HG03135 (cell line): Measurements from ENCODE around the gene SARDH.
"Not testable (repeated sequence)": the region's sequence is repeated elsewhere in the genome, so short reads cannot be mapped to it uniquely, and the experiment has no call there.

Source experiments
- ATAC-seq: cut with Tn5 transposase; IDR thresholded peaks from one replicate; pipeline ENCODE4 v1.9.1; 2021; ENCODE audit warnings: mild to moderate bottlenecking, moderate library complexity; ENCODE audit not compliant: unreplicated experiment

SARDH gene

GRCh38 chr9:133775951-133776905 lies 38.1 kb upstream of the SARDH start:
- no peak for ATAC-seq

DNA sequence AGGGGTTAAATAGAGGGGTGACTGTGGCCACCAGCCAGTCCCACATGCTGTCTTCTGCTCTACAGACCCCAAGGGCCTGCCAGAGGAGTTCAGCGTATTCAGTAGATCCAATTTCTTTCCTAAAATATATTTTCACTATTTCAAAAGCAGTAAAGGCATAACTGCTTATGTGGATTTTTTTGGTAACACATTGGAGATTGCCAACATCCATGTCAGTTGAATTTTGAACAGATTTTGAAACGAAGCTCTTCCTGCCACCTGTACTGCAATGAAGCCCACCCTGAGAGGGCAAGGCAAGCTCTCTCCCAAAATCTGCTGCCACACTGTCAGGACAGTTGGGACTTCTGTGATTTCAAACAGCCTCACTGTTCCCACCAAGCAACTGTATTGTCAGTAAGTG lies 37.1 kb upstream of the SARDH start:
- no peak for ATAC-seq

DNA sequence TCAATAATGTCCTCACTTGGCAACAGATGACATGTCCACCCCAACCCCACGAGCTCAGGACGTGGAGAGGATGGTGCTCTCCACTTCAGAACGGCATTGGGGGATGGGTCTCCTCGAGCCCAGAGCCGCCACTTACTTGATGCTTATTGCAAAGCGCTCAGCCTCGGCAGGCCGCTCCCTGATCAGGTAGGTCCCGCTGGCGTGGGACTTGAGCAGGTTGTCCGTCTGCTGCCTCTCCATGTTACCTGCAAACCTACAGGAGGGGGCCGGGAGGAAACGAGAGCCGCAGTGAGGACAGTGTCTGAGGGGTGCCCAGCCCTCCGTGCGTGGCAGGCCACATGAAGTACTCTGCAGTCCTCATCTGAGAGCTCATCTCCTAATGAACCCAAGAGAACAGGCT lies 36.6 kb upstream of the SARDH start:
- ATAC-seq, result no peak

GRCh38 chr9:133773889-133774655 lies 35.9 kb upstream of the SARDH start:
- no peak for ATAC-seq

DNA sequence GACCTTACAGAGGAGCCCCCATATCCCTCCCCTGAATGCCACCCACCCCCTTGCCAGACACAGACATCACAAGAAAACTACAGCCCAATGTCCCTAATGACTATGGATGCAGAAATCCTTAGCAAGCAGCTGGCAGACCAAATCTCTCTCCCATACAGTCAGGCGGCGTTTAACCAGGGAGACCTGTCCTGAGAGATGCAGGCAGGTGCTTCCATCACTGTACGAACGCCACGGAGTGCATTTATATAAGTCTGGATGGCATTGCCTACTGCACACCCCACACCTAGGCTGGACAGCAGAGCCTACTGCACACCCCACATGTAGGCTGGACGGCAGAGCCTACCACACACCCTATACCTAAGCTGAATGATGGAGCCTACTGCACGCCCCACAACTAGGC lies 34.4 kb upstream of the SARDH start:
- no peak for ATAC-seq

GRCh38 chr9:133771486-133772482 lies 33.6 kb upstream of the SARDH start:
- no peak for ATAC-seq

GRCh38 chr9:133770076-133770777 lies 32.1 kb upstream of the SARDH start:
- ATAC-seq, result no peak

DNA sequence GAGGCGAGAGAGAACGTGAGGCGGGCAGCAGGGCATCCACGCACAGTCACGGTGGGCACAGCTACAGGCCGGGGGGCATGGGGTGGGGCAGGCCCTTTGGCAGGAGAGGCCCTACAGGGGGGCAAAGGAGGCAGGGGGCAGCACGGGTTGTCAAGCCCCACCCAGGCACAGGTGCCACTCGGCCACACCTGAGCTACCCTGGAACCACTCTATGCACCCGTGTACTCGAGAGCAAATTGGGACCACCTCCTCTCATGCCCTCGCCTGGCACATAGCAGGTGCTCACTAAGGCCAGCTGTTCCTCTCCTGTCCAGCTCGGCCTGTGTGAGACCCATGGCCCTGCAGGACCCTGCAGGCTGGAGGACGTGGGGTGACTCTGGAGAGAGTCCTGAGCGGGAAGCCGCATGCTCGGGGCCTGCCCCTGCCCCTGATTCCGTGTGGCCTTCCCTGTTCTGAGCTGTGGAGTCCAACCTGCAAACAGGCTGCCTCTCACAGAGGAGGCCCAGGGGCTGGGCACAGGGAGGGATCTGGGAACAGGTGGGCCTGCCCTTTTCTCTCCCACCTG lies 31.4 kb upstream of the SARDH start:
- ATAC-seq, result no peak

- ATAC-seq, result no peak
These were observed 30.8 kb upstream of the SARDH start for GRCh38 chr9:133768859-133769510.

GRCh38 chr9:133768371-133768858 lies 30.3 kb upstream of the SARDH start:
- no peak for ATAC-seq

- no peak for ATAC-seq
These were observed 29.5 kb upstream of the SARDH start for GRCh38 chr9:133767625-133768024.

- ATAC-seq, result no peak
These were observed 28.9 kb upstream of the SARDH start for GRCh38 chr9:133767008-133767407.

DNA sequence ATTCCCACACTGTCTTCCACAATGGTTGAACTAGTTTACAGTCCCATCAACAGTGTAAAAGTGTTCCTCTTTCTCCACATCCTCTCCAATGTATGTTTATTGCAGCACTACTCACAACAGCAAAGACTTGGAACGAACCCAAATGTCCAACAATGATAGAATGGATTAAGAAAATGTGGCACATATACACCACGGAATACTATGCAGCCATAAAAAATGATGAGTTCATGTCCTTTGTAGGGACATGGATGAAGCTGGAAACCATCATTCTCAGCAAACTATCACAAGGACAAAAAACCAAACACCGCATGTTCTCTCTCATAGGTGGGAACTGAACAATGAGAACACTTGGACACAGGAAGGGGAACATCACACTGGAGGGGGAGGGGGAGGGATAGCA lies 28.1 kb upstream of the SARDH start:
- ATAC-seq, result not testable (repeated sequence)

DNA sequence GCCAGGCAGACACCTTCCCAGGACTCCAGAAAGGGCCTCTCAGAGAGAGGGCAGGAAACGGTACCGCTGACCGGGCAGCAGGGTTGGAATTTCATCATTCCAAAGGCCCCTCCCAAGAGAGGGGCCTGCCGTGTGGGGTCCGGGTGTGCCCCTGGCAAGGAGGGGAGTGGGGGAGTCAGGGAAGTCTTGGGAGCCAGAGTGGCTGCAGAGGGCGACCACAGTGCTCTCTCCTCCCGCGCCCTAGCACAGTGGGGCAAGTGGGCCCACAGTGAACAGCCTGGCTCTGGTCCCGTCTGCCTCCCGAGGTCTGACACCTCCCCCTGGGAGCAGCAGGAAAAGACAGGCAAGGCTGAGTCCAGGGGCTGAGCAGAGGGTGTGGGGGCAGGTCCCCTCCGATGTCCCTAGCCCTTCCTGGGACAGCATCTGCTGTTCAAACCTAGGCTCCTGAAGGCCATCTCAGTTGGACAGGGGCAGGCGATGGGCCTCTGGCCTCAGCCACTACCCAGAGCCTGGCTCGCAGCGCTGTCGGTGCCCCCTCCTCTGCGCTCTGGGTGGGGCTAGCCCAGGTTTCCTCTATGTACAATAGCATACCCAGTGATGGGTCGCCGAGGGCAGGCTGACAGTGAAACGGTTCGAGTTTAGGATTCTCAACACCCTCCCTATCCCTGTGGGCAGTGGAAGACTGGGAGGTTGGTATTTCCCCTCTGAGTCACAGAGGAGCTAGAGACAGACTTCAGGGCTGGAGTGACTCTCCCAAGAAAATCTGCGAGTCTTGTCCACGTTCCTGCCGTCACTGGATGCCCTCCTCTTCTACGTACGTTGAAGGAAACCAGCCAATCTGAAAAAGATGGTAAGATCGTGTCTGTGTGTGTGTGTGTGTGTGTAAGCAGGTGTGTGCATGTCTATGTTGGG lies 25.4 kb upstream of the SARDH start:
- ATAC-seq, result no peak

DNA sequence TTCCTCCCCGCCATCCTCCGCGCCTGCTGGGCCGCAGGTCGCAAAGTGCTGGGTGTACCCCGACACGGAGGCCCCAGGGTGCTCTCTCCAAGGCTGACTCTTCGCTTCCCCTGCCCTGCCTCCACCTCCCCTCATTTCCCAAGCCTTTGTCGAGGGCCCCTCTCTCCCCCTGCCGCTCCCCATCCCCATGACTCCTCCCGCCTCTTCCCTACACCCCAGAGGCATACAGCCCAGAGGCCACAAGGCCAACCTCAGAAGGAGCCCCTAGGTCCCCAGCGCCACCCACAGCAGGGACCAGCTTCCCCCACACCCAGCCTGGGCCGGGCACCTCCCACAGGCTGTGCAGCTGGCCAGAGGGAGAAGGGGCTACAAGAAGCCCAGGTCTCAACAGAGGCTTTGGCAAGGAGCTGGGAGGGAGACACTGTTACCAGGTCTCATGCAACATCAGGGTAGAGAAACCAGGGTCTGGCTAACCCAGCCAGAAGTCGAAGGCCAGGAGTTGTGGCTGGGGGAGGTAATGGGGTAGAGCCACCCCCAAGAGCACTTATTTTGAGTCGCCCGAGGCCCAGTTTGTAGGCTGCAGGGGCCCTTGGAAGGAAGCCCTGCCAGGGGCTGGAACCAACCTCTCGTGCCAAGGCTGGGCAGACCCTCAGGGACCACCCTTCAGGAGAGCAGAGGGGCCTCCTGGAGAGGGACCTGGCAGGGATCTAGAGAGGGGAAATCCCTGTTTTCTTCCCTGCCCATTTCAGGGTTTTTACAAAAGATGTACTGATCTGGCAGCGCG lies 24.5 kb upstream of the SARDH start:
- no peak for ATAC-seq

DNA sequence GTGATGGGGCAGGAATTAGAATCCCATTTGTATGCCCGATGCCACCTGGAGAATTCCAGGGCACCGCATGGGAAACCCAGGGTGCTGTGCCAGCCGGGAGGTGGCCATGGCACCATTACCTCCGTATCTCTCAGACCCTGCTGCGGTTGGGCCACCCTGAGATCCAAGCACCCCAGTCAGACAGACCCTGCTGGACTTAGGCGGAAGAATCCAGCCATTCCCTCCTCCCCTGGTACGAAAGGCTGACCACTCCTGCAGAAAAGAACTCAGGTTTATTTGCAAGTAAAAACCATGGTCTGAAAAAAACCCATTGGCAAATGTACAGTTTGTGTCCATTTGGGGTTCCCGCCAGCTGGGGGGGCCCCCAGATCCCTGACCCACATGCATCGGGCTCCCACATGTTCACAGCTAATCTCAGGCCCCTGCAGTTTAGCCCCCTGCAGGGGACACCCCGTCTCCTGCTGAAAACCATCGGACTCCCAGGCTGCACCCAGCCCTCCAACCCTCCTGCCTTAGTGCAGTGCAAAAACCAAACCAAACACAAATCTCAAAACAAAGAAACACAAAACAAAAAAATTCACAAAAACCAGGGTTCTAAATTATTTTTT lies 23.6 kb upstream of the SARDH start:
- no peak for ATAC-seq

DNA sequence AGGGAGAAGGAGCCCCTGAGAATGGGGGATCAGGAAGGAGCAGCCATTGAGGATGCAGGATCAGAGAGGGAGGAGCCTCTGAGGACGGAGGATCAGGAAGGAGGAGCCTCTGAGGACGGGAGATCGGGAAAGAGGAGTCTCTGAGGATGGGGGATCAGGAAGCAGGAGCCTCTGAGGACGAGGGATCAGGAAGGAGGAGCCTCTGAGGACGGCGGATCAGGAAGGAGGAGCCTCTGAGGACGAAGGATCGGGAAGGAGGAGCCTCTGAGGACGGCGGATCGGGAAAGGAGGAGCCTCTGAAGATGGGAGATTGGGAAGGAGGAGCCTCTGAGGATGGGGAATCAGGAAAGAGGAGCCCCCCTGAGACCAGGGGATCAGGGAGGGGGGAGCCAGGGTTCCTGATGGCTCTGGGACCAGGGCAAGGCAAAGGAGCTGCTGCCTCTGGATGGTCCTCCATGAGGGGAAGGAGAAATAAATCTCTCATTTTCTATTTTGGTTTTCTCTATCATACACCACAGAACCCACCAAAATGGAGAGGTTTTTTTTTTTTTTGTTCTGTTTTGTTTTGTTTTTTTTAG lies 22.6 kb upstream of the SARDH start:
- ATAC-seq, result no peak
